CD4-positive, alpha-beta T cell treated with Interleukin-4 for 4 hours (primary cell): ENCODE measurements around the gene NRIP2.

ENCODE experiments used
- DNase-seq: peaks from one replicate; pipeline ENCODE4 v3.0.0-alpha.2; 2020

The NRIP2 gene

GRCh38 chr12:2844786-2845185 lies 10.0 kb upstream of the NRIP2 start:
- DNase-seq, result no peak

DNA sequence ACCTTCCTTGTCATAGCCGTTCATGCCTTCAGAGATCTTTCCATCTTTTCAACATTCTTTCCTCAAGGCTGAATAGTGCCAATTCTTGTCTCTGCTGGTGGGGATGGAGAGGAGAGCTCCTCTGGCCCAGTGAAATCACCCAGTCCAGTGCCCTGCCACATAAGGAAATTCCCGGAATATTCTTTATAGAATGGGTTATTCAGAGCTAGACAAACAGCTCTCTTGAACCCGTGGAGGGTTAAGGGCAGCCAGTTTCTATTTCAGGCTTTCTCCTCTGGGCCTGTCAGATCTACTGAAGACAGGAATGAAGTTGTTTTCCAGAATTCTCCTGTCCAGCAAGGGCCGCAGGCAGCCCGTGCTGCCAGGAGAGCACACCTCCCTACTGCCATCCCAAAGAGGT lies 8.1 kb upstream of the NRIP2 start:
- DNase-seq, result no peak

DNA sequence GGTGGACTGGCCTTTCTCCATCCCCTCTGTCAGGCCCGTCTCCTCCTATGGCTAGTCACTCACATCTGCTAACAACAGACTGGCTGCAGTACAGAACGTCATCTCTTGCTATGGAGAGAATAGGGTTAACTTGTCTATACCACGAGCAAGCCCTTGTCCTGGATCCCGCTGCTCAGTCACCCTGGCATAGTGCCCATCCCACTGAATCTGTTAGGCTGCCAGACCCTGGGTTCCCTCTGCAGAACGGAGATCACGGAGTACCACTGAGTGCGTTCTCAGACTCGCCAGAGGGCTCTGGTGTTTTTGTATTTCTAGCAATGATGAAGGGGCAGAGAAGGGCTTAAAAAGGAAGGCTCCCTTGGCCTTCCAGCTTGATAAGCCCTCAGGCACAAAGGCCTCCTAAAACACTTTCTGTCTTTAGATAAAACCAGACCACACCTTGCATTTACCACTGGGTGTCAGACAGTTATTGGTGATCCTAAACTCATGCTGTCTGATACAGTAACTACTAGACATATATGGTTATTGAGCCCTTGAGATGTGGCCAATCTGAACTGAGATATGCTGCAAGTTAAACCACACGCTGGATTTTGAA lies 6.3 kb upstream of the NRIP2 start:
- no peak for DNase-seq

DNA sequence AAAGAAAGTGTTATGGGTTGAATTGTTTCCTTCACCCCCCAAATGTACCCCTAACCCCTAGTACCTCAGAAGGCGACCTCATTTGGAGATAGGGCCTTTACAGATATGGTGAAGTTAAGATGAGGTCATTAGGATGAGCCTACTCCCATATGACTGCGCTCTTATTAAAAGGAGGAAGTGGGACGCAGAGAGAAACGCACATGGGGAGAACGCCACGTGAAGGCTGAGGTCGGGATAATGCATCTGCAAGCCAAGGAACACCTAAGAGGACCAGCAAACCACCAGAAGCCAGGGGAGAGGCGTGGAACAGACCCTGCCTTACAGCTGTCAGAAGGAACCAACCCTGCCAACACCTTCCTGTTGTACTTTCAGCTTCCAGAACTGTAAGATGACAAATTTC lies 1.7 kb upstream of the NRIP2 start:
- no peak for DNase-seq

DNA sequence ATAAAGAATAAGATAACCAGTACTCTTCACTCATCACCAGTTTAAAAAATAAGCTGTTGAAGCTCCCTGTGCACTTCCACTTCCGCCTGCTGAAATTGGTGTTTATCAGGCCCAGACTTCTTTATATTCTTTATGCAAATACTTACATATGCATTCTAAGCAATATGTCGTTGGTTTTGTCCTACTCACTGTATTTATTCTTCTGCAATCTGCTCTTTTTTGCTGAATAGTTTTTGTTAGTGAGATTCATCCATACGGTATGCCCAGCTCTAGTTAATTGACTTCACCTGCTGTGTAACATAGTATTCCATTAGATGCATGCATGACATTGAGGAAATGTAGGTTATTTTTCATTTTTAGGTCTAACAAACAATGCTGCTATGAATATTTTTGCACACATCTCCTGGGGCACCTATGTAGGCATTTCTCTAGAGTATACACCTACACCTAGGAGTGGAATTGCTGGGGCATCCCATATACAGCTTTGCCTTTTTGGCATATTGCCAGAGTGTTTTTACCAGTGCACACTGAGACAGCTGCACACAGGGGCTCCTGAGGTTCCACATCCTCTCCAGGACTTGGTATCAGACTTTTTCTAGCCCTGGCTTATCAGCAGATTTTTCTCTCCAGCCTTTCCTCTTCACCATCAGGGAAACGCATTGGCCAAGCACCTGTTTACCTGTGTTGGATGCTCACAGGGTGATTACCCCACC lies 1.0 kb upstream of the NRIP2 start:
- DNase-seq, result no peak

DNA sequence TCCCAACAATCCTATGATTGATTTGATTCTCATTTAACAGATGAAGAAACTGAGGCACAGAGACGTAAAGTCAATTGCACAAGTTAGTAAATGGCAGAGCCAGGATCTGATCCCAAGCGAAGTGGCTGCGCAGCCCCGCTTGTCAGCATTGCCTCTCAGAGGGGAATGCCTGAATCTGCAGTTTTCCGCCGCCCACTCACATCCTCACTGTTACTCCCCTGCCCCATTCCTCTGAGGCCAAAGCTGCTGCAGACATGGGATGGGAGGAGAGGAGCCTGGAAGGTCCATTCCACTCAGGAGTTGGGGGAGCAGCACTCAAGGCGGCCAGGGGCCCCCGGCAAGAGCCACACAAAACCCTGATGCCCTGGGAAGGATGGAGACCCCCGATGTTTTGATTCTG lies 1.0 kb downstream of the NRIP2 start:
- no peak for DNase-seq

- DNase-seq, result no peak
Measured at GRCh38 chr12:2833327-2833726, 1.5 kb downstream of the NRIP2 start.

DNA sequence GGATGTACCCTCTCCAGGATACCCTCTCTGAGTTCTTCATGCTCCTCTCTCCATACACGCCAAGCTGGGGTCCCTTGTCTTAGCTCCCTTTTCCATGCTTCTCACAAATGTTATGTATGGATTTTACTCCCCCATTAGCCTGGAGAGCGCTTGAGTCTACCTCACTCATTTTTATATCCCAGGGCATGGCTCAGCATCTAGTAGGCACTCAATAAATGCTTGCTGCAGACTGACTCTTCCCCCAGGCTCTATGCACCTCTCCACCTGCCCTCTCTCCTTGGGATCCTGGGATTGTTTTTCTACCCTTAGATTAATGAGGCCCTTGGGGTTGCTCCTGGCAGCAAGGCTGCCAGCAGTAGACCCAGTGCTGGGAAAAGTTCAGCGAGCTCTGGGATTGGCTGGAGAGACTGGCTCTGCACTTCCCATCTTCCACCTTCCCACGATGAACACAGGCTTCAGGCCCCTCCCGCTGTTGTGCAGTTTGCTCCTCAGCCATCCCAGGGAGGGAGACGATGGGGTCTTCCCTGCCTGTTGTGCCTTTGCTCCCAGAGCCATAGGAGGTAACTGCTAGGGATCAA lies 2.2 kb downstream of the NRIP2 start:
- no peak for DNase-seq

DNA sequence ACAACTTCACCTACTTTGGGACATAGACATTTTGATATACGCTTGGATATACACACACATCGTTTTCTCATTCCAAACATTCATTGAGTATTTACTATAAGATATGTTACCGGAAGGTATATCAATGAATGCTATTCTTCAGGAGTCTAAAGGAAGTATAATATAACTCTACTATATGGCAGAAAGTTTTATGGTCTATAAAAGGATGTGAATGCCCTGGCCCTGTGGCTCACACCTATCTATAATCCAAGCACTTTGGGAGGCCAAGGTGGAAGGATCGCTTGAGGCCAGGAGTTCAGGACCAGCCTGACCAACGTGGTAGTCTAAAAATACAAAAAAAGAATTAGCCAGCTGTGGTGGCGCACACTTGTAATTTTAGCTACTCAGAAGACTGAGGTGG lies 5.6 kb downstream of the NRIP2 start:
- DNase-seq, result no peak

GRCh38 chr12:2826721-2827515 lies 7.9 kb downstream of the NRIP2 start:
- DNase-seq, result no peak

- no peak for DNase-seq
Measured at GRCh38 chr12:2826036-2826435, 8.8 kb downstream of the NRIP2 start.

DNA sequence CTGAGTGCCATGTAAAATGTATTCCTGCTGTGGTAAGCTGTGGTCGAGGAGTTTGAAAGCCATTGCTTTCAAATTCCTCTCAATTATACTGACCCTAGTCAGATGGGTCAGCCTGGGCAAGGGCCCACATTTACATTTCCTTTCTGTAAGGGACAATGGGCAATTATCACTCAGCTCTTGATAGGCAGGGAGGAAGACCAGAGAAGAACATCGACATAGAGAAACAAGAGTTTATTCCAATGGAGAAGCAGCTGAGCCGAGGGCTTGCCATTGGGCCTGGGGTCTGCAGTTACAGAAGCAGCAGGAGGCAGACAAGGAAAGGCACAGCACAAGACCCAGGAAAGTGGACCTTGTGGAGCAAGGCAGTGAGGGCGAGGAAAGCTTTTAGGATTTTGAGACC lies 9.7 kb downstream of the NRIP2 start:
- DNase-seq, result no peak

DNA sequence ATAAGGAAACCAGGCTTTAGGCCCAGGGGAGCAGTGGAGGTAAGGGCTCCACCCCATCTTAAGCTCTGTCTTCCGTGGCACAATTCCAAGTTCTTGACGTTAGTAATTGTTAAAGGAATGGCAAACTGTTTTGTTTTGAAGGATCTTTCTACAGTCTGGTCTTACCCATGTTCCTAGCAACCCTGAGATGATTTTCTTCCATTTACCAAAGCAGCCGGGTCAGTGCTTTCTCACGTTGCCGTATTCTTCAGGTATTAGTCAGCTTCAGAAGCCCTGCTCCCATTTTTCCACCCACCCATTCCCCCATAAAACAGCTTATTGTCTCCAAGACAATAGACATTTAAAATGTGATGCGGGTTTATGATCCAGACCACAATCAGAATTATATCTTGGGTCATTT lies 10.3 kb downstream of the NRIP2 start:
- DNase-seq, result no peak

DNA sequence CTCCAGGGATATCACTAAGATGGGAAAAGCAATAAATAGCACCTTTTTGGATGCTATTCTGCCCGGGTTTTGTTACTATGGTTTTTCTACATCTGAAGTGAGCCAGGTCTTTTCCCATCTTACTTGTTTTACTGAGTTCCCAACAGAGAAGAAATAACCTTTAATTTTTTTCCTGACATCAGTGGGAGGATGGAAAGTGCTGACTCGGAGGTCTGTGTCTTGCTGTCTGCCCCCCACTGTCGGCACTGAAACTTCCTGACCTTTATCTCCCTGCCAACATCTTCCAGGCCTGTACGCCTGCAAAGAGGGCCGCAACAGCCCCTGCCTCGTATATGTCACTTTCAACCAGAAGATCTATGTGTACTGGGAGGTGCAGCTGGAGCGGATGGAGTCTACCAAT lies 11.4 kb downstream of the NRIP2 start:
- no peak for DNase-seq

DNA sequence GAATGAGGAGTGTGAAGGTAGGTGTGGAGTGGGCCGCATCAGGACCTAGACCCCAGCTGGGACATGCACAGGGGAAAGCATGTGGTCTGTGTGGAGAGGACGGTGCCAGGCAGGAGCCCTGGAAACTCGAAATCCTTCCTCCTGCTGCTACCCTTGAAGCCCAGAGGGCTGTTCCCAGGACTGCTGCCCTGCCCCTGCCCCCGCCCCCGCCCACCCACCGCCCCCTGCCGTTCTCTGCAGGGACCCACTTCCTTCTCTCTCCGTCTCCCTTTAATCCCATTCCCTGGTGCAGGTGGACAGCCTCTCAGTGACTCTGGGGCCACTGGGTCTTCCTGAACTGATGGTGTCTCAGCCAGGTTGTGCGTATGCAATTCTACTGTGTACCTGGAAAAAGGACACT lies 14.4 kb downstream of the NRIP2 start:
- no peak for DNase-seq

DNA sequence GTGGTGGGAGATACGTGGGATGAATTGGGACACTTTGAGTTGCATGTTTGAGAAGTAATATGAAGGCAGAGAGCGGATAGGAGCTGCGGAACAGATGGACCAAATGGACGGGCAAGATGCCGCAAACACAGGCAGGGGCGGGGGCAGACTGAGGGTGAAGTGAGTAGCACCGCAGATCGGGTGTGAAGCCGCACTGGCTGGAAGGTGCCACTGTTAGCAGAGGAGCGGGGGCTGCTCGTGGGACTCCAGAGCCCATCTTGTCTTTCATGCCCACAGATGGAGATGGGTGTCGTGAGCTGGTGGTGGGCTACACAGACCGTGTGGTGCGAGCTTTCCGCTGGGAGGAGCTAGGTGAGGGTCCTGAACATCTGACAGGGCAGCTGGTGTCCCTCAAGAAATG lies 15.0 kb downstream of the NRIP2 start:
- DNase-seq, result no peak

DNA sequence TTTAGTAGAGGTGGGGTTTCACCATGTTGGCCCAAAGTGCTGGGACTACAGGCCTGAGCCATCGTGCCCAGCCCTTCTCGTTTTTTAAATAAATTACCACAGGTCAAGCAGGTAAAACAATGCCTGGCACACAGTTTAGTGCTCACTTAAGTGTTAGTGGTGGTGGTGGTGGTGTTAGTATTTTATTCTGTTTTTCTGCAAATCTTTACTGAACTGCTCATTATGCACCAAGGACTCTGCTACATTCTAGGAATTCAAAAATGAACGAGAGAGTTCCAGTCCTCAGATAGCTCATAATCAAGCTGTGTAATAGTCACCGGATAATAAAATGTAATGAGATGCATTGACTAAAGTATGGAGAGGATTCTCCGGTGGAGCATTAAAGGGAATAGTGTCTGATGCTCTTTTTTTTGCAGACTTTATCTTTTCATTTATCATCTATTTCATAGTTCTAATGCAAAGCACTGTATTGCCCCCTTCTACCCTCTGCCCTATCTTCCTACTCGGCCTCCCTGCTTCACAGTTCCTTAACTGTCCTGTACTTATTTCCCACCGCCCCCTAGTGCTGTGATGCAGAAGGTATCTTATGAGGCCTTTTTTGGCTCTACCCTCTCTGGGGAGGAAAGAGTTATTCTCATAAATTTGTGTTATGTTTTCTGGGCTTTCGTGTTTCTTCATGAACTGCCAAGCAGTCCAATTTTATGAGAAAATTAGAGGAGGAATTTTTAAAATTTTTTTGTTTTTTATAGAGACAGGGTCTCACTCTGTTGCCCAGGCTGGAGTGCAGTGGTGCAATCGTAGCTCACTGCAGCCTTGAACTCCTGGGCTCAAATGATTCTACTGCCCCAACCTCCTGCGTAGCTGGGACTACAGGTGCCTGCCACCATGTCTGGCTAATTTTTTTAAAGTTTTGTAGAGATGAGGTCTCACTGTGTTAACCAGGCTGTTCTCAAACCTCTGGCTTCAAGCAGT lies 21.3 kb downstream of the NRIP2 start:
- peak; percentile 65 for DNase-seq

DNA sequence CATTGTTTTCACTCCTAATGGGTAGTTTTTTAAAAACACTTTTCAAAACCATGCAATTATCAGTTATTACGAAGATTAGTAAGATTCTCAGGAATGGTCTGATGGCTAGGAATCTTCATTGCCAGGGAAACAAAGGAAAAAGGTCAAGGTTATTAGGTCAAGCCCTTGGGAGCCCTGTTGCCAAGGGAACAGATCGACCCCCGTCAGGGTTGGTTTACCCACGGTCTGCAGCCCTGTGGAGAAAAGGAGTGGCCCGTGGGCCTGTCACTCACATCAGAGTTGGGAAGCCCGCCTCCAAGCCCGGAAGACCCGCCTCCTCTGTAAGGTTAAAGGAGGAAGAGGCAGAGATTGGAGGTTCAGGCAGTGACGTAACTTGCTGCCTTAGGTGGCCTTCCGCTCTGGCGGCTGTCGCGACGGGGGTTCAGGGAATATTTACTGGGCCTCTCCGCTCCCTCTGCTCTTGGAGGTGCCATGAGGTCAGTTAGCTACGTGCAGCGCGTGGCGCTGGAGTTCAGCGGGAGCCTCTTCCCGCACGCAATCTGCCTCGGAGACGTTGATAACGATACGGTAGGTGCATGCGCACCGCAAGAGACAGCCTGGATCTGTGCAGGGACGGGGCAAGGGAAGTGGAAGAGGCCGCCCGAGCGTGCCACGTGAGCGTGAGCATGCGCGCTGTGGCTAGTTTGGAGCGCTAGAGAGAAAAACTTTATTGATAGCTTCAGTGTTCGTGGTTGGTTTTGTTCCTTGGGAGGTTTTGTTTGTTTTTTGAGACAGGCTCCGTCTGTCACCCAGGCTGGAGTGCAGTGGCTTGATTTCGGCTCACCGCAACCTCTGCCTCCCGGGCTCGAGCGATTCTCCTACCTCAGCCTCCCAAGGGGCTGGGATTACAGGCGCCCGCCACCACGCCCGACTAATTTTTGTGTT lies 22.3 kb downstream of the NRIP2 start, which contains the start of gene ITFG2:
Gene ITFG2 (plus strand): TSS at position 379 of the 924 bp plus-strand sequence. CDS start 93 bp downstream, at position 472.
- DNase-seq, result peak; percentile 97

DNA sequence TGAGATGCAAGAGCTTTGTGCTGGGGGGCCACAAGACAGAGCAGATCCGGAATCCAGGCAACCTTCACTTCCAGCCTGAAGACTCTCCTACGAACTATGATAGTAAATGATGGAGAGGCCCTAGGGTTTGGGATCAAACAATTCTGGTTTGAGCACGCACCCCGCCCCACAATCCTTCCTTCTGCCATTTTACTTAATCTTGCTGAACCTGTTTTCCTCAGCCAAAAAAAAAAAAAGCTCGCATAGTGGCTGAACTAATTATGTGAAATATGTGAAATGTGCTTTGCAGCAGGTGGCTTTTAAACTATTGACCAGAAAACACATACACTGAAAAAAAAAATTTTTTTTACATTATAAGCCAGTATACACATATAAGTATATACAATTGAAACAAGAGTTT lies 23.0 kb downstream of the NRIP2 start:
- no peak for DNase-seq

DNA sequence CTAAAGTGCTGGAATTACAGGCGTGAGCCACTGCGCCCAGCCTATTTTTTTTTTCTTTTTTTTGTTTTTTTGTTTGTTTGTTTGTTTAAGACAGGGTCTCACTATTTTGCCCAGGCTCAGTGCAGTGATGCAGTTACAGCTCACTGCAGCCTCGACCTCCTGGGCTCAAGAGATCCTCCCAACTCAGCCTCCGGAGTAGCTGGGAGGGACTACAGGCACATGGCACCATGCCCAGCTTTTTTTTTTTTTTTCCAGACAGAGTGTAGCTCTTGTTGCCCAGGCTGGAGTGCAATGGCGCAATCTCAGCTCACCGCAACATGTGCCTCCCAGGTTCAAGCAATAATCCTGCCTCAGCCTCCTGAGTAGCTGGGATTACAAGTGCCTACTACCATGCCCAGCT lies 28.1 kb downstream of the NRIP2 start:
- no peak for DNase-seq

DNA sequence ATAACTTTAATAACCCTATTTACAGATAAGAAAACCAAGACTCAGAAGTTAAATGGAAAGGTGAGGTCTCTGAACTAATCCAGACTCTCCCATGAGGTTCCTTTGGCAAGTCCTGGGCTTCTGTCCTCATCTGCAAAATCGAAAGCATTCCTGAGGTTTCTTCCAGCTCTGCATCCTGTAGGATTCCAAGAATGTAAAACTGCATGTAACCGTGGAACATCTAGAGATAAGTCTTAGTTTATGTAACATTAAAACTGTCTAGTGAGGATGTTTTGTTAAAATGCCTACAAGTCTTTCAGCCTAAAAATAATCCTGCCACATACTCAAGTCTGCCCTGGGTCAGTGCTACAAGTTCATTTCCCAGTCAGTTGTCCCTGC lies 29.7 kb downstream of the NRIP2 start:
- no peak for DNase-seq
